HEK293 (cell line): ENCODE results near the gene FADS6.

Experiments used
- GLIS2 ChIP-seq: fragments of 450-650 bp; formaldehyde crosslinking; IDR thresholded peaks from 2 replicates; pipeline ENCODE4 v1.5.1; 2016; ENCODE audit warnings: missing biosample characterization, missing genetic modification characterization
- KLF17 ChIP-seq: fragments of 450-650 bp; formaldehyde crosslinking; IDR thresholded peaks from 2 replicates; pipeline ENCODE4 v1.5.1; 2016; ENCODE audit warnings: missing biosample characterization, missing genetic modification characterization
- KLF9 ChIP-seq: fragments of 450-650 bp; formaldehyde crosslinking; IDR thresholded peaks from 2 replicates; pipeline ENCODE4 v1.5.1; 2016; ENCODE audit warnings: missing biosample characterization, missing genetic modification characterization, low read depth
- MEIS1 ChIP-seq: sonication (generic); formaldehyde crosslinking; IDR thresholded peaks from 2 replicates; pipeline ENCODE4 v1.8.1; 2022; ENCODE audit warnings: missing genetic modification reagents, mild to moderate bottlenecking, borderline replicate concordance
- OSR2 ChIP-seq: fragments of 450-650 bp; formaldehyde crosslinking; IDR thresholded peaks from 2 replicates; pipeline ENCODE4 v1.5.1; 2016; ENCODE audit warnings: missing biosample characterization, missing genetic modification characterization
- SCRT1 ChIP-seq: fragments of 450-650 bp; formaldehyde crosslinking; IDR thresholded peaks from 2 replicates; pipeline ENCODE4 v1.5.1; 2016; ENCODE audit warnings: missing biosample characterization, missing genetic modification characterization, borderline replicate concordance
- SETDB1 ChIP-seq: IDR thresholded peaks from one replicate; pipeline ENCODE4 v1.6.1; 2017; ENCODE audit warnings: mild to moderate bottlenecking, low read length, moderate library complexity, mixed read lengths; ENCODE audit not compliant: insufficient read length
- SP7 ChIP-seq: fragments of 450-650 bp; formaldehyde crosslinking; IDR thresholded peaks from 2 replicates; pipeline ENCODE4 v1.5.1; 2016; ENCODE audit warnings: missing biosample characterization, missing genetic modification characterization
- ZBTB11 ChIP-seq: fragments of 450-650 bp; formaldehyde crosslinking; conservative IDR thresholded peaks from 2 replicates; pipeline ENCODE4 v1.5.1; 2016; ENCODE audit warnings: low read depth, missing biosample characterization, missing genetic modification characterization
- ZBTB7A ChIP-seq: fragments of 450-650 bp; formaldehyde crosslinking; IDR thresholded peaks from 2 replicates; pipeline ENCODE4 v1.5.1; 2016; ENCODE audit warnings: low read depth, missing biosample characterization, missing genetic modification characterization
- ZNF2 ChIP-seq: fragments of 450-650 bp; formaldehyde crosslinking; IDR thresholded peaks from 2 replicates; pipeline ENCODE4 v1.5.1; 2016; ENCODE audit warnings: missing biosample characterization, missing genetic modification characterization
- ZNF366 ChIP-seq: fragments of 450-650 bp; formaldehyde crosslinking; conservative IDR thresholded peaks from 2 replicates; pipeline ENCODE4 v1.5.1; 2016; ENCODE audit warnings: missing biosample characterization, missing genetic modification characterization
- ZNF404 ChIP-seq: fragments of 450-650 bp; formaldehyde crosslinking; IDR thresholded peaks from 2 replicates; pipeline ENCODE4 v1.5.1; 2017; ENCODE audit warnings: missing biosample characterization, missing genetic modification characterization
- ZNF501 ChIP-seq: fragments of 450-650 bp; formaldehyde crosslinking; IDR thresholded peaks from 2 replicates; pipeline ENCODE4 v1.5.1; 2016; ENCODE audit warnings: missing biosample characterization, missing genetic modification characterization
- ZNF544 ChIP-seq: fragments of 450-650 bp; formaldehyde crosslinking; IDR thresholded peaks from 2 replicates; pipeline ENCODE4 v1.5.0; 2017; ENCODE audit warnings: missing biosample characterization, missing genetic modification characterization
- ZNF639 ChIP-seq: fragments of 450-650 bp; formaldehyde crosslinking; IDR thresholded peaks from 2 replicates; pipeline ENCODE4 v1.5.1; 2016; ENCODE audit warnings: missing biosample characterization, missing genetic modification characterization
- ZNF692 ChIP-seq: fragments of 450-650 bp; formaldehyde crosslinking; IDR thresholded peaks from 2 replicates; pipeline ENCODE4 v1.5.1; 2016; ENCODE audit warnings: missing biosample characterization, missing genetic modification characterization
- ZSCAN30 ChIP-seq: fragments of 450-650 bp; IDR thresholded peaks from 2 replicates; pipeline ENCODE4 v1.5.1; 2018; ENCODE audit warnings: missing biosample characterization, mild to moderate bottlenecking, missing genetic modification characterization, moderate library complexity
- TF ChIP-seq, protein P1 (sequence below): sonication (generic); formaldehyde crosslinking; IDR thresholded peaks from 2 replicates; pipeline ENCODE4 v1.8.1; 2022; ENCODE audit warnings: mild to moderate bottlenecking, moderate library complexity, missing genetic modification reagents
- TF ChIP-seq, protein P2 (sequence below): fragments of 450-650 bp; formaldehyde crosslinking; IDR thresholded peaks from 2 replicates; pipeline ENCODE4 v1.5.1; 2016; ENCODE audit warnings: missing biosample characterization, missing genetic modification characterization
- TF ChIP-seq, protein P3 (sequence below): fragments of 450-650 bp; formaldehyde crosslinking; optimal IDR thresholded peaks from 2 replicates; pipeline ENCODE3; 2016; ENCODE audit warnings: missing biosample characterization, mild to moderate bottlenecking, missing genetic modification characterization

FADS6 gene

DNA sequence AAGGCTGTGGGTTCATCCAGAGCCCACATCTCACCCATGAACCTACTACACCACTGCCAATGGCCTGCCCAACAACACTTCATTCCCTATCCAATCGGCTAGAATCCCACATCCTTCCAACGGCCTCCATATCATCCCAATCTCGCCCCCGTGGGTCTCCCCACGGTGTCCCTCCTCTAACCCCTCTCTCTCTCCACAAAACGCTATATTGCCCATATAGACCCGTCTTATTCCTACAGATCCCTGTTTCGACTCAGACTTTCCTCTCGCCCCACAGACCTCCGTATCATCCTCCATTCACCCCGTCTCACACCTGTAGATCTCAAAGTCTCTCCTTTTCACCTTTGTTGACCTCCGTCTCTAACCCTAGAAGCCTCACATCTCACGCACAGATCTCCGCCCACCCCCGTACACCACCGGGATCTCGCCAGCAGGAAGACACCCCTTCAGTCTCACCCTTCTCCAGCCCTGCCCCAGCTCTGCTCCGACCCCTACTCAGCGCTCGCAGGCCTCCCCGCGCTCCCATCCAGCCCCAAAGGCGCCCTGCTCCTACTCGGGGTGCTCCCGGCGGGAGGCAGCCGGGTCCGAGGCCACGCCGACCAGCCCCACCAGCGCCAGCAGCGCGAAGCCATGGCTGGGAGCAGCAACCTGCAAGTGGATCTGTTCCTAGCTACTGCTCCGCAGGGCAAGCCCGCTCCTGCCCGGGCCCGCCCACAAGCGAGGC, 21.0 kb downstream of the FADS6 start, which contains the start of gene FDXR (continued):
- TF ChIP-seq ZNF404 (tag by site-specific recombination) (no peak), ZNF2 (tag by site-specific recombination) (peak; percentile 85), ZSCAN30 (peak; percentile 75; the same call in 1 of the 2 replicates), KLF9 (peak; percentile 77), SCRT1 (tag by site-specific recombination) (peak; percentile 96), ZBTB11 (tag by site-specific recombination) (0 out of 2 replicates have a peak, but pooled peaks have one; percentile 11), GLIS2 (peak; percentile 56), ZNF639 (0 out of 2 replicates have a peak, but pooled peaks have one; percentile 29), ZNF501 (tag by site-specific recombination) (peak; percentile 87), ZNF544 (tag by site-specific recombination) (no peak), ZNF366 (tag by site-specific recombination) (peak; percentile 43; the same call in 1 of the 2 replicates), ZBTB7A (0 out of 2 replicates have a peak, but pooled peaks have one; percentile 73), SETDB1 (no peak), OSR2 (tag by site-specific recombination) (peak; percentile 62), ZNF692 (tag by site-specific recombination) (0 out of 2 replicates have a peak, but pooled peaks have one; percentile 14), SP7 (tag by site-specific recombination) (peak; percentile 42), MEIS1 (no peak), KLF17 (peak; percentile 73)
- TF ChIP-seq, protein P1, sequence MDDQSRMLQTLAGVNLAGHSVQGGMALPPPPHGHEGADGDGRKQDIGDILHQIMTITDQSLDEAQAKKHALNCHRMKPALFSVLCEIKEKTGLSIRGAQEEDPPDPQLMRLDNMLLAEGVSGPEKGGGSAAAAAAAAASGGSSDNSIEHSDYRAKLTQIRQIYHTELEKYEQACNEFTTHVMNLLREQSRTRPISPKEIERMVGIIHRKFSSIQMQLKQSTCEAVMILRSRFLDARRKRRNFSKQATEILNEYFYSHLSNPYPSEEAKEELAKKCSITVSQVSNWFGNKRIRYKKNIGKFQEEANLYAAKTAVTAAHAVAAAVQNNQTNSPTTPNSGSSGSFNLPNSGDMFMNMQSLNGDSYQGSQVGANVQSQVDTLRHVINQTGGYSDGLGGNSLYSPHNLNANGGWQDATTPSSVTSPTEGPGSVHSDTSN: 0 out of 2 replicates have a peak, but pooled peaks have one; percentile 25
- TF ChIP-seq, protein P2, sequence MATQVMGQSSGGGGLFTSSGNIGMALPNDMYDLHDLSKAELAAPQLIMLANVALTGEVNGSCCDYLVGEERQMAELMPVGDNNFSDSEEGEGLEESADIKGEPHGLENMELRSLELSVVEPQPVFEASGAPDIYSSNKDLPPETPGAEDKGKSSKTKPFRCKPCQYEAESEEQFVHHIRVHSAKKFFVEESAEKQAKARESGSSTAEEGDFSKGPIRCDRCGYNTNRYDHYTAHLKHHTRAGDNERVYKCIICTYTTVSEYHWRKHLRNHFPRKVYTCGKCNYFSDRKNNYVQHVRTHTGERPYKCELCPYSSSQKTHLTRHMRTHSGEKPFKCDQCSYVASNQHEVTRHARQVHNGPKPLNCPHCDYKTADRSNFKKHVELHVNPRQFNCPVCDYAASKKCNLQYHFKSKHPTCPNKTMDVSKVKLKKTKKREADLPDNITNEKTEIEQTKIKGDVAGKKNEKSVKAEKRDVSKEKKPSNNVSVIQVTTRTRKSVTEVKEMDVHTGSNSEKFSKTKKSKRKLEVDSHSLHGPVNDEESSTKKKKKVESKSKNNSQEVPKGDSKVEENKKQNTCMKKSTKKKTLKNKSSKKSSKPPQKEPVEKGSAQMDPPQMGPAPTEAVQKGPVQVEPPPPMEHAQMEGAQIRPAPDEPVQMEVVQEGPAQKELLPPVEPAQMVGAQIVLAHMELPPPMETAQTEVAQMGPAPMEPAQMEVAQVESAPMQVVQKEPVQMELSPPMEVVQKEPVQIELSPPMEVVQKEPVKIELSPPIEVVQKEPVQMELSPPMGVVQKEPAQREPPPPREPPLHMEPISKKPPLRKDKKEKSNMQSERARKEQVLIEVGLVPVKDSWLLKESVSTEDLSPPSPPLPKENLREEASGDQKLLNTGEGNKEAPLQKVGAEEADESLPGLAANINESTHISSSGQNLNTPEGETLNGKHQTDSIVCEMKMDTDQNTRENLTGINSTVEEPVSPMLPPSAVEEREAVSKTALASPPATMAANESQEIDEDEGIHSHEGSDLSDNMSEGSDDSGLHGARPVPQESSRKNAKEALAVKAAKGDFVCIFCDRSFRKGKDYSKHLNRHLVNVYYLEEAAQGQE (tag by site-specific recombination): peak; percentile 58; the same call in 1 of the 2 replicates
- TF ChIP-seq, protein P3, sequence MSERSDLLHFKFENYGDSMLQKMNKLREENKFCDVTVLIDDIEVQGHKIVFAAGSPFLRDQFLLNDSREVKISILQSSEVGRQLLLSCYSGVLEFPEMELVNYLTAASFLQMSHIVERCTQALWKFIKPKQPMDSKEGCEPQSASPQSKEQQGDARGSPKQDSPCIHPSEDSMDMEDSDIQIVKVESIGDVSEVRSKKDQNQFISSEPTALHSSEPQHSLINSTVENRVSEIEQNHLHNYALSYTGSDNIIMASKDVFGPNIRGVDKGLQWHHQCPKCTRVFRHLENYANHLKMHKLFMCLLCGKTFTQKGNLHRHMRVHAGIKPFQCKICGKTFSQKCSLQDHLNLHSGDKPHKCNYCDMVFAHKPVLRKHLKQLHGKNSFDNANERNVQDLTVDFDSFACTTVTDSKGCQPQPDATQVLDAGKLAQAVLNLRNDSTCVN (tag by site-specific recombination): peak; percentile 35
